Tibial artery (tissue), 4 donors: ENCODE results near the gene CR1.
"Not testable (repeated sequence)": the region's sequence is repeated elsewhere in the genome, so short reads cannot be mapped to it uniquely, and the experiment has no call there.

Experiments
- DNase-seq, 2 donors: peaks; one replicate each; pipeline ENCODE4 v3.0.0-alpha.2; 2019
- H3K27ac ChIP-seq, 2 donors: fragments of 200-600 bp; sonication (generic) in 1 of 2; 1 replicate in 1 of 2; 2 replicates in 1 of 2; pipeline ENCODE4 v1.5.1; 2018 to 2019; ENCODE audit warnings: mild to moderate bottlenecking in 1 of 2
- H3K27me3 ChIP-seq, 2 donors: fragments of 200-600 bp; sonication (generic) in 1 of 2; one replicate each; pipeline versions ENCODE4 v1.5.1 to v1.6.0; 2016 to 2019
- H3K36me3 ChIP-seq, 3 donors: fragments of 200-600 bp; sonication (generic) in 2 of 3; one replicate each; pipeline ENCODE4 v1.5.1; 2016 to 2019; ENCODE audit warnings: mild to moderate bottlenecking in 2 of 3
- H3K4me1 ChIP-seq, 4 donors: fragments of 200-600 bp; sonication (generic) in 2 of 4; 1 replicate in 3 of 4; 2 replicates in 1 of 4; pipeline ENCODE4 v1.5.1; 2016 to 2019
- H3K4me3 ChIP-seq, 2 donors: fragments of 200-600 bp; sonication (generic) in 1 of 2; 1 replicate in 1 of 2; 2 replicates in 1 of 2; pipeline ENCODE4 v1.5.1; 2018 to 2019; ENCODE audit warnings: mild to moderate bottlenecking in 2 of 2
- H3K9me3 ChIP-seq, 3 donors: fragments of 200-600 bp; sonication (generic) in 1 of 3; one replicate each; pipeline ENCODE4 v1.5.1; 2016 to 2019
- CTCF ChIP-seq, 2 experiments: fragments of 200-600 bp in 1 of 2; fragments of 450-650 bp in 1 of 2; IDR thresholded peaks; one replicate each; pipeline ENCODE4 v1.5.1; 2017 to 2019; ENCODE audit warnings: antibody characterized with exemption in 2 of 2, mild to moderate bottlenecking in 1 of 2, moderate library complexity in 1 of 2
- intact Hi-C: fragments of 100-400 bp; cut with DNase I; formaldehyde crosslinking; loops from one replicate; pipeline ENCODE4 v1.15.0; 2023; ENCODE audit warnings: low total_unique reads

The CR1 gene

GRCh38 chr1:207519505-207520399, 23.8 kb downstream of the CR1 start:
- intact Hi-C loops, result no loop called here
- no peaks in the 10 kb centered on the region for H3K9me3 ChIP-seq
- DNase-seq, result no peak
- H3K4me3 ChIP-seq, result no peak overlapping the region
- H3K27ac ChIP-seq, result no peak overlapping the region
- no peaks in the 10 kb centered on the region for H3K4me1 ChIP-seq
- no peaks in the 10 kb centered on the region for H3K27me3 ChIP-seq
- no peaks in the 10 kb centered on the region for H3K36me3 ChIP-seq
- TF ChIP-seq CTCF (IDR thresholded peaks at IDR 0.05), result no peak

- H3K4me3 ChIP-seq, H3K4me1 ChIP-seq, H3K27ac ChIP-seq, intact Hi-C loops, H3K27me3 ChIP-seq, DNase-seq, H3K36me3 ChIP-seq, H3K9me3 ChIP-seq: not testable (repeated sequence)
These were observed 24.7 kb downstream of the CR1 start for GRCh38 chr1:207520400-207521345.

GRCh38 chr1:207525239-207525638, 29.3 kb downstream of the CR1 start:
- H3K36me3 ChIP-seq, H3K4me3 ChIP-seq, H3K27me3 ChIP-seq, DNase-seq, H3K27ac ChIP-seq, intact Hi-C loops, H3K9me3 ChIP-seq, H3K4me1 ChIP-seq: not testable (repeated sequence)

- H3K4me1 ChIP-seq, H3K9me3 ChIP-seq, H3K36me3 ChIP-seq, H3K4me3 ChIP-seq, H3K27ac ChIP-seq, intact Hi-C loops, DNase-seq, H3K27me3 ChIP-seq: not testable (repeated sequence)
These were observed 32.4 kb downstream of the CR1 start for GRCh38 chr1:207528401-207528800.

GRCh38 chr1:207536263-207536662, 40.3 kb downstream of the CR1 start:
- intact Hi-C loops, H3K4me3 ChIP-seq, H3K4me1 ChIP-seq, H3K27me3 ChIP-seq, H3K9me3 ChIP-seq, H3K36me3 ChIP-seq, H3K27ac ChIP-seq, DNase-seq: not testable (repeated sequence)

- H3K36me3 ChIP-seq, H3K9me3 ChIP-seq, H3K27ac ChIP-seq: not testable (repeated sequence)
These were observed 50.9 kb downstream of the CR1 start for GRCh38 chr1:207546677-207547357.

GRCh38 chr1:207554823-207555222, 58.9 kb downstream of the CR1 start:
- H3K27me3 ChIP-seq, H3K9me3 ChIP-seq, H3K36me3 ChIP-seq, intact Hi-C loops, H3K4me1 ChIP-seq, H3K27ac ChIP-seq, DNase-seq, H3K4me3 ChIP-seq: not testable (repeated sequence)

More at GRCh38 chr1:207546677-207547357, 50.9 kb downstream of the CR1 start:
- intact Hi-C loops, H3K27me3 ChIP-seq, DNase-seq, H3K4me3 ChIP-seq, H3K4me1 ChIP-seq: not testable (repeated sequence)

- DNase-seq, result no peak
- H3K27ac ChIP-seq, result no peak overlapping the region
- TF ChIP-seq CTCF (IDR thresholded peaks at IDR 0.05), result no peak
- H3K9me3 ChIP-seq, result no peaks in the 10 kb centered on the region
- intact Hi-C loops, result no loop called here
- H3K4me1 ChIP-seq, result no peaks in the 10 kb centered on the region
- no peaks in the 10 kb centered on the region for H3K27me3 ChIP-seq
- H3K4me3 ChIP-seq, result no peak overlapping the region
- H3K36me3 ChIP-seq, result no peaks in the 10 kb centered on the region
These were observed 69.8 kb downstream of the CR1 start for GRCh38 chr1:207565546-207566468.

- H3K27me3 ChIP-seq, H3K36me3 ChIP-seq: not testable (repeated sequence)
These were observed 76.0 kb downstream of the CR1 start for GRCh38 chr1:207571926-207572325.

GRCh38 chr1:207573074-207573473, 77.1 kb downstream of the CR1 start:
- DNase-seq, H3K36me3 ChIP-seq, H3K27me3 ChIP-seq, intact Hi-C loops, H3K4me1 ChIP-seq, H3K4me3 ChIP-seq, H3K27ac ChIP-seq, H3K9me3 ChIP-seq: not testable (repeated sequence)

More at GRCh38 chr1:207571926-207572325, 76.0 kb downstream of the CR1 start:
- intact Hi-C loops, H3K27ac ChIP-seq, H3K9me3 ChIP-seq, H3K4me1 ChIP-seq, DNase-seq, H3K4me3 ChIP-seq: not testable (repeated sequence)
